HG02759 (cell line): ENCODE data around the gene REC8.

Source experiments
- ATAC-seq: cut with Tn5 transposase; IDR thresholded peaks from one replicate; pipeline ENCODE4 v1.9.1; 2021; ENCODE audit warnings: mild to moderate bottlenecking, moderate library complexity; ENCODE audit not compliant: unreplicated experiment

The REC8 gene

GRCh38 chr14:24137529-24138395, 34.1 kb upstream of the REC8 start:
- ATAC-seq: no peak

- ATAC-seq: no peak
These were observed 33.2 kb upstream of the REC8 start for GRCh38 chr14:24138396-24139271.

- ATAC-seq: no peak
These were observed 32.5 kb upstream of the REC8 start for GRCh38 chr14:24139272-24139934.

GRCh38 chr14:24141097-24141880, 30.6 kb upstream of the REC8 start, which contains the start of gene EMC9:
EMC9 (minus strand) TSS chr14:24141591; CDS start chr14:24141304, 287 bp downstream.
- peak; percentile 89 for ATAC-seq

GRCh38 chr14:24143511-24143910, 28.4 kb upstream of the REC8 start:
- no peak for ATAC-seq

- no peak for ATAC-seq
These were observed 27.4 kb upstream of the REC8 start for GRCh38 chr14:24144451-24144850.

- ATAC-seq: no peak
These were observed 26.7 kb upstream of the REC8 start for GRCh38 chr14:24145219-24145618.

GRCh38 chr14:24145690-24146452, 26.0 kb upstream of the REC8 start:
- no peak for ATAC-seq

GRCh38 chr14:24146453-24146977, 25.4 kb upstream of the REC8 start, which contains the start of gene PSME2:
PSME2 (minus strand) TSS chr14:24146610; CDS start chr14:24146581, 29 bp downstream.
- ATAC-seq: peak; percentile 58

- peak; percentile 86 for ATAC-seq
These were observed 24.7 kb upstream of the REC8 start, which contains the start of gene RNF31 for GRCh38 chr14:24146978-24147760. RNF31 (plus strand) TSS chr14:24147498; CDS start chr14:24147699, 201 bp downstream.

- ATAC-seq: no peak
These were observed 24.0 kb upstream of the REC8 start for GRCh38 chr14:24147761-24148428.

GRCh38 chr14:24149302-24149969, 22.4 kb upstream of the REC8 start:
- no peak for ATAC-seq

- ATAC-seq: no peak
These were observed 21.8 kb upstream of the REC8 start for GRCh38 chr14:24150061-24150460.

- ATAC-seq: no peak
These were observed 21.3 kb upstream of the REC8 start for GRCh38 chr14:24150567-24150966.

GRCh38 chr14:24150993-24151392, 20.9 kb upstream of the REC8 start:
- ATAC-seq: no peak

GRCh38 chr14:24151404-24152080, 20.3 kb upstream of the REC8 start:
- no peak for ATAC-seq

- ATAC-seq: no peak
These were observed 16.8 kb upstream of the REC8 start for GRCh38 chr14:24155100-24155499.
